ENCODE measurements around the gene R3HCC1L. TPM values are rescaled to one million over a fixed set of nuclear protein-coding genes. Genes with fewer than 3 reads are reported as not detected.
A peak's percentile ranks its signal among the peaks of the same experiment; 100 is the strongest.

R3HCC1L gene
- total RNA-seq, 3 donors from 2014 or later (not counting 1 experiment from before 2014, with no cell fraction given) = 17.9 to 25.6 (median 23.3) TPM

GRCh38 chr10:98270073-98270740, 135.8 kb downstream of the R3HCC1L start:
- Histone ChIP-seq H3K36me3 (ENCODE audit: control insufficient read depth, insufficient read depth, low read length) (no peaks in the 10 kb centered on the region), H3K4me3 (ENCODE audit: low read length) (no peak overlapping the region), H3K9me3 (ENCODE audit: control insufficient read depth, insufficient read depth, low read length) (no peaks in the 10 kb centered on the region), H3K4me1 (ENCODE audit: control insufficient read depth, insufficient read depth, low read length) (peaks cover 14% of the 10 kb centered on the region), H3K27me3 (ENCODE audit: control insufficient read depth, insufficient read depth, low read length) (peaks cover 4% of the 10 kb centered on the region), H3K27ac (ENCODE audit: low read length) (no peak overlapping the region)
- 83% methylated on average over 10 of the region's 10 CpGs for WGBS (ENCODE audit: insufficient coverage)
- no peaks in the 10 kb centered on the region for H3K9me3 Mint-ChIP-seq
- intact Hi-C loops (cut with micrococcal nuclease) = no loop called here
- H3K36me3 Mint-ChIP-seq = no peaks in the 10 kb centered on the region
- no peak for DNase-seq
- H3K27me3 Mint-ChIP-seq (ENCODE audit: low read depth in 2 of 2) = peaks cover 15 to 38% of the 10 kb centered on the region in 2 donors
- H3K4me1 Mint-ChIP-seq = peaks cover 0 to 10% of the 10 kb centered on the region in 2 donors
- no peak for ATAC-seq
- no peak for TF ChIP-seq CTCF (IDR thresholded peaks at IDR 0.05)
- H3K27ac Mint-ChIP-seq = no peak overlapping the region
- H3K4me3 Mint-ChIP-seq = no peak overlapping the region

- DNase-seq = no peak
- no peak for ATAC-seq
- Mint-ChIP-seq H3K27me3 (ENCODE audit: low read depth in 2 of 2) (peaks cover 15 to 38% of the 10 kb centered on the region in 2 donors), H3K27ac (peak overlapping the region in 1 of 2 donors; percentile 13), H3K4me1 (peaks cover 3 to 13% of the 10 kb centered on the region in 2 donors), H3K36me3 (no peaks in the 10 kb centered on the region), H3K4me3 (no peak overlapping the region), H3K9me3 (no peaks in the 10 kb centered on the region)
- Histone ChIP-seq H3K27me3 (ENCODE audit: control insufficient read depth, insufficient read depth, low read length) (peaks cover 4% of the 10 kb centered on the region), H3K36me3 (ENCODE audit: control insufficient read depth, insufficient read depth, low read length) (no peaks in the 10 kb centered on the region), H3K27ac (ENCODE audit: low read length) (no peak overlapping the region), H3K9me3 (ENCODE audit: control insufficient read depth, insufficient read depth, low read length) (no peaks in the 10 kb centered on the region), H3K4me3 (ENCODE audit: low read length) (no peak overlapping the region), H3K4me1 (ENCODE audit: control insufficient read depth, insufficient read depth, low read length) (peaks cover 14% of the 10 kb centered on the region)
- WGBS (ENCODE audit: insufficient coverage) = 96% methylated on average over 2 of the region's 2 CpGs
- no peak for TF ChIP-seq CTCF (IDR thresholded peaks at IDR 0.05)
- intact Hi-C loops (cut with micrococcal nuclease) = no loop called here
Measured at GRCh38 chr10:98270786-98271185, 136.3 kb downstream of the R3HCC1L start.

GRCh38 chr10:98272245-98272644, 137.8 kb downstream of the R3HCC1L start:
- DNase-seq (no peak), ATAC-seq (no peak)
- Histone ChIP-seq H3K27ac (ENCODE audit: low read length) (no peak overlapping the region), H3K4me1 (ENCODE audit: control insufficient read depth, insufficient read depth, low read length) (peaks cover 24% of the 10 kb centered on the region), H3K4me3 (ENCODE audit: low read length) (no peak overlapping the region), H3K27me3 (ENCODE audit: control insufficient read depth, insufficient read depth, low read length) (peaks cover 4% of the 10 kb centered on the region), H3K36me3 (ENCODE audit: control insufficient read depth, insufficient read depth, low read length) (no peaks in the 10 kb centered on the region), H3K9me3 (ENCODE audit: control insufficient read depth, insufficient read depth, low read length) (no peaks in the 10 kb centered on the region)
- no peak for TF ChIP-seq CTCF (IDR thresholded peaks at IDR 0.05)
- H3K36me3 Mint-ChIP-seq = no peaks in the 10 kb centered on the region
- no peak overlapping the region for H3K4me3 Mint-ChIP-seq
- H3K27me3 Mint-ChIP-seq (ENCODE audit: low read depth in 2 of 2) = peaks cover 15 to 27% of the 10 kb centered on the region in 2 donors
- H3K9me3 Mint-ChIP-seq = no peaks in the 10 kb centered on the region
- H3K27ac Mint-ChIP-seq = no peak overlapping the region
- H3K4me1 Mint-ChIP-seq = peaks cover 12 to 21% of the 10 kb centered on the region in 2 donors
- WGBS (ENCODE audit: insufficient coverage) = 76% methylated on average over 8 of the region's 8 CpGs
- intact Hi-C loops (cut with micrococcal nuclease) = no loop called here

GRCh38 chr10:98272656-98273055, 138.2 kb downstream of the R3HCC1L start:
- H3K36me3 Mint-ChIP-seq = no peaks in the 10 kb centered on the region
- no peak overlapping the region for H3K4me3 ChIP-seq (ENCODE audit: low read length)
- no peak for ATAC-seq
- no peak overlapping the region for H3K4me3 Mint-ChIP-seq
- 89% methylated on average over 10 of the region's 10 CpGs for WGBS (ENCODE audit: insufficient coverage)
- H3K4me1 ChIP-seq (ENCODE audit: control insufficient read depth, insufficient read depth, low read length) = peaks cover 21% of the 10 kb centered on the region
- no peaks in the 10 kb centered on the region for H3K9me3 ChIP-seq (ENCODE audit: control insufficient read depth, insufficient read depth, low read length)
- peaks cover 12 to 21% of the 10 kb centered on the region in 2 donors for H3K4me1 Mint-ChIP-seq
- no peaks in the 10 kb centered on the region for H3K36me3 ChIP-seq (ENCODE audit: control insufficient read depth, insufficient read depth, low read length)
- intact Hi-C loops (cut with micrococcal nuclease) = no loop called here
- no peak overlapping the region for H3K27ac Mint-ChIP-seq
- H3K27me3 Mint-ChIP-seq (ENCODE audit: low read depth in 2 of 2) = peaks cover 15 to 27% of the 10 kb centered on the region in 2 donors
- no peaks in the 10 kb centered on the region for H3K9me3 Mint-ChIP-seq
- H3K27ac ChIP-seq (ENCODE audit: low read length) = no peak overlapping the region
- H3K27me3 ChIP-seq (ENCODE audit: control insufficient read depth, insufficient read depth, low read length) = peaks cover 4% of the 10 kb centered on the region
- no peak for DNase-seq
- TF ChIP-seq CTCF (IDR thresholded peaks at IDR 0.05) = no peak
